HEK293T (cell line): ENCODE data around the gene CPED1.

Experiments
- FOXK2 ChIP-seq: fragments of 450-650 bp; IDR thresholded peaks from 2 replicates; pipeline ENCODE4 v1.6.1; 2016; ENCODE audit warnings: mild to moderate bottlenecking
- NFRKB ChIP-seq: fragments of 450-650 bp; IDR thresholded peaks from 2 replicates; pipeline ENCODE4 v1.6.1; 2016; ENCODE audit warnings: mild to moderate bottlenecking, moderate library complexity

- TF ChIP-seq FOXK2 (no peak), NFRKB (no peak)
Observed at GRCh38 chr7:121197455-121197854, 208.9 kb downstream of the CPED1 start.
